Measurements from ENCODE around the gene GSX2. TPM values are rescaled to one million over a fixed set of nuclear protein-coding genes. Genes with fewer than 3 reads are reported as not detected.

GSX2 gene
- total and polyA plus RNA-seq, 2 of the 13 experiments (the other 11 are each of a cell fraction or from before 2014, with no cell fraction given), result not detected

DNA sequence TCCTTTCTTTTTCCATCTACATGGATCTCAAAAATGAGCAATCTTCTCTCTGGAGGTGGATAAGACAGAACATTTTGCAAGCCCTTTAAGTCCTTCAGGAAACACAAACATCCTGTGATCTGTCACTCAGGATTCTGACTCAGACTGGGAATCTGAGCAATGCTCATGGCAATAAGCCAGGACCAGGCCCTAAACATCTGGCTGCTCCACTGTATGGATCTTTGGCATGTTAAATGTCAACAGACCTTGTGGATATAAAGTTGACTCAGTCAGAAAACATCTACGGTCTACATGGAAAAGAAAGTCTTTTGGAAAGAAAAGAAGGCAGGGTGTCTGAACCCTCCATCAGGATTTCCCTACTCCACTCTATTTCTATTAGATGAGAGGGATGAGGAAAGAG lies 17.8 kb upstream of the GSX2 start (continued):
- TF ChIP-seq, protein P1, sequence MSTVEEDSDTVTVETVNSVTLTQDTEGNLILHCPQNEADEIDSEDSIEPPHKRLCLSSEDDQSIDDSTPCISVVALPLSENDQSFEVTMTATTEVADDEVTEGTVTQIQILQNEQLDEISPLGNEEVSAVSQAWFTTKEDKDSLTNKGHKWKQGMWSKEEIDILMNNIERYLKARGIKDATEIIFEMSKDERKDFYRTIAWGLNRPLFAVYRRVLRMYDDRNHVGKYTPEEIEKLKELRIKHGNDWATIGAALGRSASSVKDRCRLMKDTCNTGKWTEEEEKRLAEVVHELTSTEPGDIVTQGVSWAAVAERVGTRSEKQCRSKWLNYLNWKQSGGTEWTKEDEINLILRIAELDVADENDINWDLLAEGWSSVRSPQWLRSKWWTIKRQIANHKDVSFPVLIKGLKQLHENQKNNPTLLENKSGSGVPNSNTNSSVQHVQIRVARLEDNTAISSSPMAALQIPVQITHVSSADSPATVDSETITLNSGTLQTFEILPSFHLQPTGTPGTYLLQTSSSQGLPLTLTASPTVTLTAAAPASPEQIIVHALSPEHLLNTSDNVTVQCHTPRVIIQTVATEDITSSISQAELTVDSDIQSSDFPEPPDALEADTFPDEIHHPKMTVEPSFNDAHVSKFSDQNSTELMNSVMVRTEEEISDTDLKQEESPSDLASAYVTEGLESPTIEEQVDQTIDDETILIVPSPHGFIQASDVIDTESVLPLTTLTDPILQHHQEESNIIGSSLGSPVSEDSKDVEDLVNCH (CRISPR knock-in tag; IDR thresholded peaks at IDR 0.05), result no peak
- peak; percentile 61; the same call in 1 of the 2 replicates for TF ChIP-seq ZFP1 (CRISPR knock-in tag; IDR thresholded peaks at IDR 0.05)
- no peak for TF ChIP-seq KLF6 (CRISPR knock-in tag; IDR thresholded peaks at IDR 0.05)
- TF ChIP-seq MXD4 (CRISPR knock-in tag; IDR thresholded peaks at IDR 0.05), result no peak
- no peak for TF ChIP-seq MBNL3 (CRISPR knock-in tag; conservative IDR thresholded peaks at IDR 0.05)
- TF ChIP-seq EEA1 (CRISPR knock-in tag; IDR thresholded peaks at IDR 0.05; ENCODE audit: borderline replicate concordance), result no peak
- peak; percentile 89; the same call in 1 of the 2 replicates for TF ChIP-seq NFIC (IDR thresholded peaks at IDR 0.05; ENCODE audit: low read length)
- TF ChIP-seq, protein P2, sequence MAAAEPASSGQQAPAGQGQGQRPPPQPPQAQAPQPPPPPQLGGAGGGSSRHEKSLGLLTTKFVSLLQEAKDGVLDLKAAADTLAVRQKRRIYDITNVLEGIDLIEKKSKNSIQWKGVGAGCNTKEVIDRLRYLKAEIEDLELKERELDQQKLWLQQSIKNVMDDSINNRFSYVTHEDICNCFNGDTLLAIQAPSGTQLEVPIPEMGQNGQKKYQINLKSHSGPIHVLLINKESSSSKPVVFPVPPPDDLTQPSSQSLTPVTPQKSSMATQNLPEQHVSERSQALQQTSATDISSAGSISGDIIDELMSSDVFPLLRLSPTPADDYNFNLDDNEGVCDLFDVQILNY (CRISPR knock-in tag; conservative IDR thresholded peaks at IDR 0.05), result no peak
- TF ChIP-seq, protein P3, sequence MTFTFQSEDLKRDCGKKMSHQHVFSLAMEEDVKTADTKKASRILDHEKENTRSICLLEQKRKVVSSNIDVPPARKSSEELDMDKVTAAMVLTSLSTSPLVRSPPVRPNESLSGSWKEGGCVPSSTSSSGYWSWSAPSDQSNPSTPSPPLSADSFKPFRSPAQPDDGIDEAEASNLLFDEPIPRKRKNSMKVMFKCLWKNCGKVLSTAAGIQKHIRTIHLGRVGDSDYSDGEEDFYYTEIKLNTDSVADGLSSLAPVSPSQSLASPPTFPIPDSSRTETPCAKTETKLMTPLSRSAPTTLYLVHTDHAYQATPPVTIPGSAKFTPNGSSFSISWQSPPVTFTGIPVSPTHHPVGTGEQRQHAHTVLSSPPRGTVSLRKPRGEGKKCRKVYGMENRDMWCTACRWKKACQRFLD (CRISPR knock-in tag; IDR thresholded peaks at IDR 0.05; ENCODE audit: borderline replicate concordance), result no peak
- TF ChIP-seq RCOR2 (CRISPR knock-in tag; IDR thresholded peaks at IDR 0.05), result peak; percentile 76
- TF ChIP-seq YY1 (IDR thresholded peaks at IDR 0.05; ENCODE audit: insufficient read depth, insufficient replicate concordance, low read depth, low read length), result no peak
- no peak for TF ChIP-seq ZNF567 (CRISPR knock-in tag; IDR thresholded peaks at IDR 0.05; ENCODE audit: borderline replicate concordance)
- TF ChIP-seq TP53 (CRISPR knock-in tag; conservative IDR thresholded peaks at IDR 0.05), result no peak
- peak; percentile 100 for TF ChIP-seq FOSL2 (CRISPR knock-in tag; IDR thresholded peaks at IDR 0.05)
- 0 out of 2 replicates have a peak, but pooled peaks have one; percentile 22 for TF ChIP-seq ZNF264 (CRISPR knock-in tag; IDR thresholded peaks at IDR 0.05)
- TF ChIP-seq MYNN (CRISPR knock-in tag; IDR thresholded peaks at IDR 0.05; ENCODE audit: low read depth), result no peak
- TF ChIP-seq KDM4B (CRISPR knock-in tag; IDR thresholded peaks at IDR 0.05), result no peak
- no peak for TF ChIP-seq ZNF577 (CRISPR knock-in tag; IDR thresholded peaks at IDR 0.05; ENCODE audit: borderline replicate concordance, low read depth)
- no peak for TF ChIP-seq HNRNPLL (IDR thresholded peaks at IDR 0.05; ENCODE audit: low read depth, low read length, poor library complexity, severe bottlenecking)
- no peak for TF ChIP-seq ZSCAN30 (CRISPR knock-in tag; IDR thresholded peaks at IDR 0.05)
- TF ChIP-seq KLF13 (CRISPR knock-in tag; IDR thresholded peaks at IDR 0.05), result no peak
- TF ChIP-seq ZNF33B (CRISPR knock-in tag; IDR thresholded peaks at IDR 0.05), result no peak
- no peak for TF ChIP-seq NCOA1 (CRISPR knock-in tag; IDR thresholded peaks at IDR 0.05)
- no peak for TF ChIP-seq SMAD1 (CRISPR knock-in tag; IDR thresholded peaks at IDR 0.05; ENCODE audit: borderline replicate concordance, low read depth)
- peak; percentile 68 for TF ChIP-seq ZFX (CRISPR knock-in tag; IDR thresholded peaks at IDR 0.05; ENCODE audit: low read depth)
- no peak for TF ChIP-seq ZNF883 (CRISPR knock-in tag; IDR thresholded peaks at IDR 0.05; ENCODE audit: not compliant biosample characterization)
- no peak for TF ChIP-seq PHF21A (CRISPR knock-in tag; IDR thresholded peaks at IDR 0.05)
- no peak for TF ChIP-seq SUZ12 (IDR thresholded peaks at IDR 0.05; ENCODE audit: low read depth, low read length)
- TF ChIP-seq ZNF768 (CRISPR knock-in tag; IDR thresholded peaks at IDR 0.05), result no peak
- no peak for TF ChIP-seq ZNF530 (CRISPR knock-in tag; IDR thresholded peaks at IDR 0.05; ENCODE audit: low read depth)
- peak; percentile 75 for TF ChIP-seq SKI (IDR thresholded peaks at IDR 0.05; ENCODE audit: partially characterized antibody)

Measured in HepG2 (cell line).